ENCODE data around the gene ANKRD34A.

The ANKRD34A gene

GRCh38 chr1:145974721-145975120, 10.3 kb upstream of the ANKRD34A start:
- ATAC-seq (ENCODE audit: low read depth) (no peak), DNase-seq (ENCODE audit: low spot score) (no peak)
- no peaks in the 10 kb centered on the region for H3K9me3 ChIP-seq (ENCODE audit: severe bottlenecking)
- H3K4me1 ChIP-seq (ENCODE audit: insufficient read depth, poor library complexity, severe bottlenecking), result peaks cover 20% of the 10 kb centered on the region
- H3K27ac ChIP-seq (ENCODE audit: poor library complexity, severe bottlenecking), result no peak overlapping the region
- no peaks in the 10 kb centered on the region for H3K27me3 ChIP-seq (ENCODE audit: insufficient read depth, poor library complexity, severe bottlenecking)
- no peaks in the 10 kb centered on the region; the same call in 1 of the 2 replicates for H3K36me3 ChIP-seq (ENCODE audit: low read depth)
- no peak for TF ChIP-seq CTCF (IDR thresholded peaks at IDR 0.05; ENCODE audit: poor library complexity, severe bottlenecking)
- no peak overlapping the region for H3K4me3 ChIP-seq (ENCODE audit: severe bottlenecking)

- peaks cover under 1% of the 10 kb centered on the region for H3K4me1 ChIP-seq (ENCODE audit: insufficient read depth, poor library complexity, severe bottlenecking)
- 0 out of 2 replicates have a peak, but pooled peaks cover 3% of the 10 kb centered on the region for H3K36me3 ChIP-seq (ENCODE audit: low read depth)
- no peaks in the 10 kb centered on the region for H3K9me3 ChIP-seq (ENCODE audit: severe bottlenecking)
- DNase-seq (ENCODE audit: low spot score), result no peak
- H3K27me3 ChIP-seq (ENCODE audit: insufficient read depth, poor library complexity, severe bottlenecking), result no peaks in the 10 kb centered on the region
- no peak for TF ChIP-seq CTCF (IDR thresholded peaks at IDR 0.05; ENCODE audit: poor library complexity, severe bottlenecking)
- no peak for ATAC-seq (ENCODE audit: low read depth)
- no peak overlapping the region for H3K4me3 ChIP-seq (ENCODE audit: severe bottlenecking)
- no peak overlapping the region for H3K27ac ChIP-seq (ENCODE audit: poor library complexity, severe bottlenecking)
Measured at GRCh38 chr1:145972580-145972979, 8.2 kb upstream of the ANKRD34A start.

- TF ChIP-seq CTCF (IDR thresholded peaks at IDR 0.05; ENCODE audit: poor library complexity, severe bottlenecking), result no peak
- DNase-seq (ENCODE audit: low spot score) (no peak), ATAC-seq (ENCODE audit: low read depth) (no peak)
- Histone ChIP-seq H3K36me3 (ENCODE audit: low read depth) (0 out of 2 replicates have a peak, but pooled peaks cover 3% of the 10 kb centered on the region), H3K4me1 (ENCODE audit: insufficient read depth, poor library complexity, severe bottlenecking) (peaks cover 15% of the 10 kb centered on the region), H3K27me3 (ENCODE audit: insufficient read depth, poor library complexity, severe bottlenecking) (no peaks in the 10 kb centered on the region), H3K27ac (ENCODE audit: poor library complexity, severe bottlenecking) (no peak overlapping the region), H3K9me3 (ENCODE audit: severe bottlenecking) (no peaks in the 10 kb centered on the region), H3K4me3 (ENCODE audit: severe bottlenecking) (no peak overlapping the region)
Measured at GRCh38 chr1:145967288-145967687, 2.9 kb upstream of the ANKRD34A start.

- no peak for ATAC-seq (ENCODE audit: low read depth)
- TF ChIP-seq CTCF (IDR thresholded peaks at IDR 0.05; ENCODE audit: poor library complexity, severe bottlenecking), result no peak
- no peak for DNase-seq (ENCODE audit: low spot score)
- Histone ChIP-seq H3K27me3 (ENCODE audit: insufficient read depth, poor library complexity, severe bottlenecking) (no peaks in the 10 kb centered on the region), H3K27ac (ENCODE audit: poor library complexity, severe bottlenecking) (peak overlapping the region; percentile 80), H3K4me1 (ENCODE audit: insufficient read depth, poor library complexity, severe bottlenecking) (peaks cover 15% of the 10 kb centered on the region), H3K9me3 (ENCODE audit: severe bottlenecking) (no peaks in the 10 kb centered on the region), H3K4me3 (ENCODE audit: severe bottlenecking) (peak overlapping the region; percentile 46), H3K36me3 (ENCODE audit: low read depth) (0 out of 2 replicates have a peak, but pooled peaks cover 3% of the 10 kb centered on the region)
Measured at GRCh38 chr1:145965119-145965744, 857 bp upstream of the ANKRD34A start.
